OCI-LY7 (cell line): ENCODE measurements around the gene LY9.

Source experiments
- EZH2phosphoT487 ChIP-seq: fragments of 200-600 bp; sonication (generic); IDR thresholded peaks from 2 replicates; pipeline ENCODE4 v1.6.1; 2018; ENCODE audit warnings: low read depth, borderline replicate concordance, mild to moderate bottlenecking, mixed run types, antibody characterized with exemption, low read length, moderate library complexity, mixed read lengths
- TF ChIP-seq, protein P1 (sequence below): fragments of 200-600 bp; sonication (generic); conservative IDR thresholded peaks from 2 replicates; pipeline ENCODE4 v1.5.1; 2014; ENCODE audit warnings: mild to moderate bottlenecking, antibody characterized with exemption, low read length, moderate library complexity, mixed read lengths

GRCh38 chr1:160876311-160876710 is 80.3 kb downstream of the LY9 start:
- TF ChIP-seq, protein P1, sequence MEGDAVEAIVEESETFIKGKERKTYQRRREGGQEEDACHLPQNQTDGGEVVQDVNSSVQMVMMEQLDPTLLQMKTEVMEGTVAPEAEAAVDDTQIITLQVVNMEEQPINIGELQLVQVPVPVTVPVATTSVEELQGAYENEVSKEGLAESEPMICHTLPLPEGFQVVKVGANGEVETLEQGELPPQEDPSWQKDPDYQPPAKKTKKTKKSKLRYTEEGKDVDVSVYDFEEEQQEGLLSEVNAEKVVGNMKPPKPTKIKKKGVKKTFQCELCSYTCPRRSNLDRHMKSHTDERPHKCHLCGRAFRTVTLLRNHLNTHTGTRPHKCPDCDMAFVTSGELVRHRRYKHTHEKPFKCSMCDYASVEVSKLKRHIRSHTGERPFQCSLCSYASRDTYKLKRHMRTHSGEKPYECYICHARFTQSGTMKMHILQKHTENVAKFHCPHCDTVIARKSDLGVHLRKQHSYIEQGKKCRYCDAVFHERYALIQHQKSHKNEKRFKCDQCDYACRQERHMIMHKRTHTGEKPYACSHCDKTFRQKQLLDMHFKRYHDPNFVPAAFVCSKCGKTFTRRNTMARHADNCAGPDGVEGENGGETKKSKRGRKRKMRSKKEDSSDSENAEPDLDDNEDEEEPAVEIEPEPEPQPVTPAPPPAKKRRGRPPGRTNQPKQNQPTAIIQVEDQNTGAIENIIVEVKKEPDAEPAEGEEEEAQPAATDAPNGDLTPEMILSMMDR = no peak
- no peak for TF ChIP-seq EZH2phosphoT487
